Activated CD8-positive, alpha-beta memory T cell treated with anti-CD3 and anti-CD28 coated beads, Interleukin-2, amount 50 U/mL, for 1 hour (primary cell): ENCODE results near the gene MOB2.

Experiments
- DNase-seq: peaks from one replicate; pipeline ENCODE4 v3.0.0-alpha.2; 2020; ENCODE audit errors: extremely low read depth

Gene MOB2

GRCh38 chr11:1472180-1473005 lies 14.2 kb downstream of the MOB2 start:
- no peak for DNase-seq

GRCh38 chr11:1471736-1472135 lies 14.8 kb downstream of the MOB2 start:
- DNase-seq, result no peak

- no peak for DNase-seq
These were observed 15.6 kb downstream of the MOB2 start for GRCh38 chr11:1470681-1471611.

GRCh38 chr11:1469911-1470680 lies 16.5 kb downstream of the MOB2 start:
- DNase-seq, result no peak

- no peak for DNase-seq
These were observed 17.2 kb downstream of the MOB2 start for GRCh38 chr11:1469287-1469910.

GRCh38 chr11:1468473-1469066 lies 18.0 kb downstream of the MOB2 start:
- DNase-seq, result no peak

- DNase-seq, result no peak
These were observed 18.6 kb downstream of the MOB2 start for GRCh38 chr11:1468002-1468401.

GRCh38 chr11:1467270-1467669 lies 19.3 kb downstream of the MOB2 start:
- DNase-seq, result no peak

- no peak for DNase-seq
These were observed 19.8 kb downstream of the MOB2 start for GRCh38 chr11:1466784-1467183.

- DNase-seq, result no peak
These were observed 23.5 kb downstream of the MOB2 start for GRCh38 chr11:1463056-1463455.

GRCh38 chr11:1462698-1462975 lies 23.9 kb downstream of the MOB2 start:
- DNase-seq, result no peak

- DNase-seq, result no peak
These were observed 24.5 kb downstream of the MOB2 start for GRCh38 chr11:1461826-1462697.

- DNase-seq, result no peak
These were observed 25.4 kb downstream of the MOB2 start for GRCh38 chr11:1460986-1461825.

- DNase-seq, result no peak
These were observed 26.1 kb downstream of the MOB2 start for GRCh38 chr11:1460396-1460985.

- no peak for DNase-seq
These were observed 26.7 kb downstream of the MOB2 start for GRCh38 chr11:1459764-1460395.

- no peak for DNase-seq
These were observed 27.4 kb downstream of the MOB2 start for GRCh38 chr11:1459219-1459575.

GRCh38 chr11:1458340-1459218 lies 28.0 kb downstream of the MOB2 start:
- no peak for DNase-seq

GRCh38 chr11:1457856-1458255 lies 28.7 kb downstream of the MOB2 start:
- DNase-seq, result no peak
